Measurements from ENCODE around the gene FN3KRP. TPM values are rescaled to one million over a fixed set of nuclear protein-coding genes. Genes with fewer than 3 reads are reported as not detected.

FN3KRP gene
- 7.2 TPM for total RNA-seq

GRCh38 chr17:82716203-82717010 lies at the start of gene FN3KRP:
Gene FN3KRP (plus strand): TSS chr17:82716706. CDS start chr17:82716756, 50 bp downstream.
- no peaks in the 10 kb centered on the region for H3K9me3 ChIP-seq (ENCODE audit: low read depth, low read length)
- H3K4me1 ChIP-seq (ENCODE audit: insufficient read depth, low read length): peaks cover 19% of the 10 kb centered on the region
- no peaks in the 10 kb centered on the region for H3K27me3 ChIP-seq (ENCODE audit: insufficient read depth, low read length)
- H3K4me3 ChIP-seq (ENCODE audit: low read length): peak within 1 kb of the TSS; percentile 63

DNA sequence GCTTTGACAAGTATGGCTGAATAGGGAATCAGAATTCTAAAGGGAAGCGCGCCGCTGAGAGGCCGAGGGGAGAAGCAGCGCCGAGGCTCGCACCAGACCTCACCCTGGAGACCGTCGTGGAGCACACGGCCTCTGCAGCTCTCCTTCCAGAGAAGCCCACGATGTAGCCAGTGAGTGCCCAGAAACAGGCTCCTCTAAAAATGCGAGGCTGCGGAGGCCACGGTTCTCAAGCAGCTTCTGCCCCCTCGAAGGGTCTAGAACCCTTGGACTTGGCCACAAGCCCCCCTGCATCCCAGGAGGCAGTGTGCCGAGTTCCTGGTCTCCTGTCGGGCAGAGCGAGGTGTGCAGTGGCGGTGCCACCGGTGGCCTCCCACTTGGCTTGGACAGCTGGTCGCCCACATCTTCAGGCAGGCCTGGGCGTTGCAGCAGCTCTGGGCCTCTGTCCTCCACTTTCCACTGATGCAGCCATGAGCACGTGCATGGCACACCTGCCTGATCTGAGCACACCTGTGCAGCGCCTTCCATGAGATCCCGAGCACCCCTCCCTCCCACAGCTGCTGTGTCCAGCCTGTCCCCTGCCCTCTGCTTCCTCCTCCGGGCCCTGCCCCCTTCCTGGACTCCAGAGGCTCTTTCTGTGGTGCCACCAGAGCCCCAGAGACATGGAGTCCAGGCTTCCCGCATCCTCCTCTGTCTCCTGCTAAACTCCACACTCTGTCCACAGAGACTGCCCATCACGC lies 49.4 kb upstream of the FN3KRP start:
- Histone ChIP-seq H3K4me3 (ENCODE audit: low read length) (no peak overlapping the region), H3K9me3 (ENCODE audit: low read depth, low read length) (no peaks in the 10 kb centered on the region), H3K27me3 (ENCODE audit: insufficient read depth, low read length) (no peaks in the 10 kb centered on the region), H3K4me1 (ENCODE audit: insufficient read depth, low read length) (peaks cover 8% of the 10 kb centered on the region)

GRCh38 chr17:82667668-82668000 lies 48.9 kb upstream of the FN3KRP start:
- H3K27me3 ChIP-seq (ENCODE audit: insufficient read depth, low read length): no peaks in the 10 kb centered on the region
- H3K9me3 ChIP-seq (ENCODE audit: low read depth, low read length): no peaks in the 10 kb centered on the region
- H3K4me3 ChIP-seq (ENCODE audit: low read length): no peak overlapping the region
- peaks cover 8% of the 10 kb centered on the region for H3K4me1 ChIP-seq (ENCODE audit: insufficient read depth, low read length)

- H3K4me1 ChIP-seq (ENCODE audit: insufficient read depth, low read length): peaks cover 8% of the 10 kb centered on the region
- no peaks in the 10 kb centered on the region for H3K9me3 ChIP-seq (ENCODE audit: low read depth, low read length)
- no peaks in the 10 kb centered on the region for H3K27me3 ChIP-seq (ENCODE audit: insufficient read depth, low read length)
- no peak overlapping the region for H3K4me3 ChIP-seq (ENCODE audit: low read length)
Measured at GRCh38 chr17:82668024-82668630, 48.4 kb upstream of the FN3KRP start.

DNA sequence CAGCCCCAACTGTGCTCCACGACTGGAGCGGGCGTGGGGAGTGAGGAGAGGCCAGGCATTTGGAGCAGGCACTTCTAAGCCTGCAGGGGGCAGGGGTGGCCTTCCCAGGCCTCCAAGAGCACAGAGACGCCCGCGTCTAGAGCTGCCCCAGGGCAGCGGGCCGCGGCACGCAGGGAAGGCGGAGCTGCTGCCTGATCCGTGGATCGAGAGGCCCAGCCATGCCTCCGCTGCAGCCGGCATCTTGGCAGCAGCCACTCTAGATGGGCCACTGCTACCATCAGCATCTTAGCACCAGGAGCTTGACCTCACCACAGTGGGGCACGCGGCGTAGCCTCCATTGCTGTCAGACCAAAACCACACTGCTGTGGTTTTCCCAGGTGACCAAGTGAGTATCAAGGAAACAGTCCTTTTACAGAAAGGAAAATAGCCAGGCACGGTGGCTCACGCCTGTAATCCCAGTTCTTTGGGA lies 47.8 kb upstream of the FN3KRP start:
- Histone ChIP-seq H3K4me1 (ENCODE audit: insufficient read depth, low read length) (peaks cover 8% of the 10 kb centered on the region), H3K27me3 (ENCODE audit: insufficient read depth, low read length) (no peaks in the 10 kb centered on the region), H3K9me3 (ENCODE audit: low read depth, low read length) (no peaks in the 10 kb centered on the region), H3K4me3 (ENCODE audit: low read length) (no peak overlapping the region)

DNA sequence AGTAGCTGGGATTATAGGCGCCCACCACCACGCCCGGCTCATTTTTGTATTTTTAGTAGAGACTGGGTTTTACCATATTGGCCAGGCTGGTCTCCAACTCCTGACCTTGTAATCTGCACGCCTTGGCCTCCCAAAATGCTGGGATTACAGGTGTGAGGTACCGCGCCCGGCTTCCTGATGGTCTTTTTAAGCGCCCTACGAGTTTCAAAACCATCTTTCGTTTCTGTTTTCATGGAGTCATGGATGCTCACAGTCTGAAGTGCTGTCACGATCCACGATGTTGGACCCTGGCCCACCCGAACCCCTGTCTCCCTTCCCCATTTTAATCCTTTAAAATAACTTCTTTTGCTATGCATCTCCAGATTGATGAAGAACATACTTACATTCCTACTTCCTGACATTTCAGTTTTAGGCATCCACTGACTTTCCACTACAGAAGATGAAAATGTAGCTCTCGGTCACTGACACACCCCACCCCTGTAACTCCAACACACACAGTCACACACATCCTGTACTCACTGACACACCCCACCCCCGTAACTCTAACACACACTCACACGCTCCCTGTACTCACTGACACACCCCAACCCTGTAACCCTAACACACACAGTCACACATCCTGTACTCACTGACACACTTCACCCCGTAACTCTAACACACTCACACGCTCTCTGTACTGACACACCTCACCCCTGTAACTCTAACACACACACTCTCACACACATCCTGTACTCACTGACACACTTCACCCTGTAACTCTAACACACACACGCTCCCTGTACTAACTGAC lies 45.6 kb upstream of the FN3KRP start:
- Histone ChIP-seq H3K9me3 (ENCODE audit: low read depth, low read length) (no peaks in the 10 kb centered on the region), H3K4me3 (ENCODE audit: low read length) (no peak overlapping the region), H3K4me1 (ENCODE audit: insufficient read depth, low read length) (peaks cover 8% of the 10 kb centered on the region), H3K27me3 (ENCODE audit: insufficient read depth, low read length) (no peaks in the 10 kb centered on the region)

DNA sequence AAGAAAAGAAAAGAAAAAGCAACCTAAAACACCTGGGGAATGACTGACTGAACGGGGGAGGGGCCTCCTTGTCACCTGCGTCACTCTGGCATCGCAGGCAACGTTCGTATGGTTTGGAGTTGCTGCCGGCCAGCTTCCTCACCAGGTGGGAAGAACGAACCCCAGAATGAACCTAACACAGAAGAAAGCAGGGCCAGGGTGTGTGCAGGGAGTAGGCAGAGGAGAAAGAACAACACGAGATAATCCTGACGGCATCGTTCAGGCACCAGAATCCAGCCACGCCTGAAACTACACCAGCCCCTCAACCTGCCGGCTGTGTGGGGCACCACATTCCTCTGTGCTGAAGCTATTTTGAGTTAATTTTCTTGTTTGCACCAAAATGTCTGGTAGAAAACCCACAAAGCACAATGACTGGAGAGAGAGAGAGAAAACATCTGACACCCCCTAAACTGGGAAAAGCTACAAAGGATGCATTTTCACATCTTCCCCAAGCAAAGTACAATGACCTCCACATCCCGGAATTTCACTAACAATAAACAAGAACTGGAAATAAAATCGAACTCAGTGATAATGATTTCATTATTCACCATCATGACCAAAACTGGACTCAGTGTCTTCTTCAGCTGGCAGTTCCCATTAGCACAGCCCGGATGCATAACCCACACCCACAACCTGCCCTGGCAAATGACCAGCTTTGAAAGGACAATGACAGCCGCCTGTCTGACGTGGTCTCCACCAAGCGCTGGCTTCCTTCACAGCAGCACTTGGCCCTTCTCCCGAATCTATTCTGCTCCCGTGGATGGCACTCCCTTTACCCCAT lies 41.6 kb upstream of the FN3KRP start:
- no peak overlapping the region for H3K4me3 ChIP-seq (ENCODE audit: low read length)
- H3K4me1 ChIP-seq (ENCODE audit: insufficient read depth, low read length): no peaks in the 10 kb centered on the region
- H3K9me3 ChIP-seq (ENCODE audit: low read depth, low read length): no peaks in the 10 kb centered on the region
- no peaks in the 10 kb centered on the region for H3K27me3 ChIP-seq (ENCODE audit: insufficient read depth, low read length)

DNA sequence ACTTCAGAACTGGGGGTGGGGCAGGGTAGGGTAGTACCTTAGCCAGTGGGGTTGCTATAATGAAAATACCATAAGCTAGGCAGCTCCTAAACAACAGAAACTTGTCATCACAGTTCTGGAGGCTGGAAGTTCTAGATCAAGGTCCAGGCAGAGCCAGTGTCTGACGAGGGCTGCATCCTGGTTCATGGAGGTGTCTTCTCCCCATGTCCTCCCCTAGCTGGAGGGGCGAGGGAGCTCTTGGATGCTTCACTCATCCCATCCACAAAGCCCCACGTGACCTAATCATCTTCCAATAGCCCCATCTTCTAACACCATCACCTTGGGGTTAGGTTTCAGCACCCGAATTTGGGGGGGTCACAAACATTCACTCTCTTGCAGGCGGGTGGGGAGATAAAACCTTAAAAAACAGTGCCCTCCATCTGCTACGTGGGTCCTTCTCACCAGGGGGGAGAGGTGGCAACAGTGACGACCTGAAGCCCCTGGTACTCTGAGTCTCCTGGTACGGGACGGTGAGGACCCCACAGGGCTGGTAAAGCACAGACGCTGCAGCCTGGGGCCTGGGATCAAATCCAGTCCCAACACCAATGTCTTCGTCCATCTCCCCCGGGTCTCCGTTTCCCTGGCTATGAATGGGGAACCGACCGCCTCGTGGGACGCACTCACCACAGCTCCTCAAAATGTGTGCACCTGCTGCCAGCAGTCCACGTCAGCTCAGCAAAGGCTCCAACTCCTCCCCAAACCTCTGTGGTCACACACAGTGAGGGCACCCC lies 40.8 kb upstream of the FN3KRP start:
- Histone ChIP-seq H3K4me1 (ENCODE audit: insufficient read depth, low read length) (no peaks in the 10 kb centered on the region), H3K4me3 (ENCODE audit: low read length) (no peak overlapping the region), H3K9me3 (ENCODE audit: low read depth, low read length) (no peaks in the 10 kb centered on the region)

DNA sequence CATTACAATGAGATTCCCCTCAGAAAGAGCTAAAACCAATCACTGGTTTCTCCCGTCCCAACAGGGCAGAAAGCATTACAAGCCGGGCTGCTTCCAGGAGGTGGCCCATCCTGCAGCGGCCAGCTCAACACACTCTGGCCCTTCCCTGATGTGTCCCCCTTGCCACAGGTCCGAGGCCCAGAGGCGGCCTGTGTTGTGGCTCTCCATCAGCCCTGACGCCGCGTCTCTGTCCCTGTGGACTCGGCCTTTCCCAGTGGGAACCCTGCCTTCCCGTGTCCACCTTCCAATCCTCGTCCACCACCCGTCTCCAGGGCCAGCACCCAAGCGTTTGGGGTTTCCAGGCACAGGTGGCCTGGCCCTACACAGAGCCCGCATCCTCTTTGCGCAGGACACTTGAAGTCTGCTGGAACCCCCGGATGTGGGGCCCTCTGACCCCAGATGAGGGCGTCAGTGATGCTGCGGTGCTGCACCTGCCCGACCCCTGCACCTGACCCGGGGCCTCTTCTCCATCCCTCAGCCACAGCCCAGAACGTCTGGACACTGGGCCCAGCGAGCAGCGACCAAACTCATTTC lies 39.1 kb upstream of the FN3KRP start:
- no peaks in the 10 kb centered on the region for H3K4me1 ChIP-seq (ENCODE audit: insufficient read depth, low read length)
- peaks cover 11% of the 10 kb centered on the region for H3K9me3 ChIP-seq (ENCODE audit: low read depth, low read length)
- H3K4me3 ChIP-seq (ENCODE audit: low read length): no peak overlapping the region
- no peaks in the 10 kb centered on the region for H3K27me3 ChIP-seq (ENCODE audit: insufficient read depth, low read length)

More for the DNA sequence above, 40.8 kb upstream of the FN3KRP start:
- no peaks in the 10 kb centered on the region for H3K27me3 ChIP-seq (ENCODE audit: insufficient read depth, low read length)

- Histone ChIP-seq H3K9me3 (ENCODE audit: low read depth, low read length) (peaks cover 11% of the 10 kb centered on the region), H3K4me1 (ENCODE audit: insufficient read depth, low read length) (no peaks in the 10 kb centered on the region), H3K4me3 (ENCODE audit: low read length) (no peak overlapping the region), H3K27me3 (ENCODE audit: insufficient read depth, low read length) (no peaks in the 10 kb centered on the region)
Measured at GRCh38 chr17:82678265-82678891, 38.1 kb upstream of the FN3KRP start.

DNA sequence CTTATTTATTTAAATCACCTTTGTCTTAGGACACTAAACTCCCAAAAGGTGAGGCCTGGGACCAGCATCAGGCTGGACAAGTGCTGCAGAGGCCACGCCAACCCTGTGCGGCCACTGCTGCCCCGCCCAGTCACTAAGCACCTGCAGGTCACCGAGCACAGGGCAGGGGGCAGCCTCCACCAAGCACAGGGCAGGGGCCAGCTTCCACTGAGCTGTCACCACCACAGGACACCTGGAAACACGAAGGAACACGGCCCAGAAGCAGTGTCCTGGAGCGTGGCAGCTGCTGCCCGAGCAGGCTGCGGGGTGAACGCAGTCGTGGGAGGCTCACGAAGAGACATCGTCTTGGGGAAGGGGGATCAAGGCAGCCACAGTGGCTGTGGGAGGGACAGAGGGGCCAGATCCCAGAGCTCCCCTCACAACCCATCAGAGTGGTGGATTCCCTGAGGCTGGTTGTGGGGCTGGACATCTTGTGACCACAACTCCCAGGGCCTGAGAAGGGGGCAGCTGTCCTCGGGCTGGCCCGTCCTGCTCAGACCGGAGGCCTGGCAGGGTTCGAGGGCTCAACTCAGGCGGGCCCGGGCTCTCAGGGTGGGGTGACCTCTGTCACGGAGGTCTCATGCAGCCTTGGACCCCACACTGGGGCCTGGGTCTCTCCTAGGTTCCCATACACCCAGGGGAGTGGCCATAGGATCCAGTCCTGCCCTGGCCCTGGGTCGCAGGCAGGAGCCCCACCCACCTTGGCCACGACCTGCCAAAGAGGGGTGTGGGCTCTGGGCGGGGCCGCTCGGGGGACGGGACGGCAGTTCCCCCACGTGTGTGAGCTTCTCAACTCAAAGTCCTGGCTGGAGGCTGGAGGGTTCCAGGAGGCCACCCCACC lies 36.7 kb upstream of the FN3KRP start:
- Histone ChIP-seq H3K9me3 (ENCODE audit: low read depth, low read length) (peaks cover 11% of the 10 kb centered on the region), H3K4me3 (ENCODE audit: low read length) (no peak overlapping the region), H3K4me1 (ENCODE audit: insufficient read depth, low read length) (no peaks in the 10 kb centered on the region), H3K27me3 (ENCODE audit: insufficient read depth, low read length) (no peaks in the 10 kb centered on the region)

GRCh38 chr17:82681547-82681946 lies 35.0 kb upstream of the FN3KRP start:
- Histone ChIP-seq H3K9me3 (ENCODE audit: low read depth, low read length) (peaks cover 11% of the 10 kb centered on the region), H3K27me3 (ENCODE audit: insufficient read depth, low read length) (no peaks in the 10 kb centered on the region), H3K4me1 (ENCODE audit: insufficient read depth, low read length) (no peaks in the 10 kb centered on the region), H3K4me3 (ENCODE audit: low read length) (no peak overlapping the region)
